CD4-positive, alpha-beta T cell treated with Interleukin-1 beta for 1 hour (primary cell): Measurements from ENCODE around the gene RER1.

Experiments used
- DNase-seq, 2 donors: peaks; one replicate each; pipeline ENCODE4 v3.0.0-alpha.2; 2020 to 2022

Gene RER1

GRCh38 chr1:2408859-2409276 is 17.2 kb downstream of the RER1 start:
- no peak for DNase-seq

DNA sequence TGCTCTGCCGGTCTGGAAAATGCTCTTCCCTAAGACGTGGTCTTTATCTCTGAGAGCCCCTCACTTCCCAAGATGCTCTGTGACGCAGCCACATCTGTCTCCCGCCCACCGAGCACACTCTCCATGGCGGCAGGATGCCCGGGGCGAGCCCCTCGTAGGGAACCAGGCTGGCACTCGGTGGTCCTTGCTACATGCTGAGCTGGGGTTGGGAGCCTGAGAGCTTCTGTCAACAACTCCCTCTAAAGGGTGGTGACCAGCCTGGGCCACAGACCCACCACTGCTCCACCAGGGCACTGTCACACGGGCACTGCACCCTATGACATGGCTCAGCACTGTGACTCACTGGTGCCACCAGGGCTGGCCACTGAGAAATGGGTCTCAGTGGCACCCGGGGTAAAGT is 18.1 kb downstream of the RER1 start:
- no peak for DNase-seq

GRCh38 chr1:2411801-2412394 is 20.3 kb downstream of the RER1 start:
- no peak for DNase-seq

DNA sequence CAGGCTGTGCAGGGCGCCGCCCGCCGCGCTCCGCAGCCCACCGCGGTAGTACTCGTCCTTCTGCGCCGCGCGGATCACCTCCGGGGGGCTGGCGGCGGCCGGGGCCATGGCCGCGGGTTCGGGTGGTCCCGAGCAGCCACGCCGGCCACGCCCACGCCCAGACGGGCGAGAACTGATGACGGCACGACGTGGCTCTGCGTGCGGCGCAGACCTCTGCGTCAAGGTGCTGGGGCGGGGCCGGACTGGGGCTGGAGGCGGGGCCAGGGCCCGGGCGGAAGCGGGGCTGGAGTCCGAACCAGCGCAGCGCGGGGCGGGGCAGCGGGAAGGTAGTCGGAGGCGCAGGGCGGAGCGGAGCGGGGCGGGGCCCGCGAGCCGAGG is 20.7 kb downstream of the RER1 start, which contains the start of gene PEX10:
PEX10 (minus strand) TSS at position 170 of the 378 bp plus-strand sequence; CDS start at position 108, 62 bp downstream.
- peak; percentile 98 for DNase-seq

DNA sequence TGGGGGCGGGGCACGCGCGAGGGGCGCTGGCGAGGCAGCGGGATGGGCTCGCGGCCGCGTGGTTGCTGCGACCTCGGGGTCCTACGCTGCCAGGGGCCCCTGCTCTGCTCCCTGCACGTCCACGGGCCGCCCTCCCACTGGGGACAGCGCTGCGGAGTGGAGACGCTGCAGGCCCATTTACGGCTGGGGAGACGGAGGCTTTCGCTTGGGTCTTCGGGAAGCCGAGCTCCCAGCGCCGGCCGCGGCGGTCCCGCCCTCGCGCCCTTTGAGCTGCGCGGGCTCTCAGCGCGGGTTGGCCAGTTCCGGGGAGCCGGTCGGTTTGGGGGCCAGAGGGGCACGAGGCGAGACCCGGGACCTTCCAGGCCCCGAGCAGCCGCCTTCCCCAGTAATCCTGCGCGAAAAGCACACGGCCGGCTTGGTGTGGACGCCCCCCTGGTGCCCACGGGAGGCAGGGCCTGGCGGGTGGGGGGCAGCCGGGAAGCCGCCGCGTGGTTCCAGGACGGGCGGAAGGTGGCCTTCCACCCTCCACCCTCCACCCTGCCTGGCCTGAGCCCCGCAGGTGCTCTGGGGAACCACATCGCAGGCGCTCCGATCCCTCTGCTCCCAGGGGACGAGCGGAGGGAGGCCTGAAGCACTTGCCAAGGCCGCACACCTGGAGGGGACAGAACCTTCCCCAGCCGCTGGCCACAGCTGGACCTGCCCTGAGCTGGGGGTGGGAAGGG is 21.3 kb downstream of the RER1 start:
- DNase-seq: no peak

DNA sequence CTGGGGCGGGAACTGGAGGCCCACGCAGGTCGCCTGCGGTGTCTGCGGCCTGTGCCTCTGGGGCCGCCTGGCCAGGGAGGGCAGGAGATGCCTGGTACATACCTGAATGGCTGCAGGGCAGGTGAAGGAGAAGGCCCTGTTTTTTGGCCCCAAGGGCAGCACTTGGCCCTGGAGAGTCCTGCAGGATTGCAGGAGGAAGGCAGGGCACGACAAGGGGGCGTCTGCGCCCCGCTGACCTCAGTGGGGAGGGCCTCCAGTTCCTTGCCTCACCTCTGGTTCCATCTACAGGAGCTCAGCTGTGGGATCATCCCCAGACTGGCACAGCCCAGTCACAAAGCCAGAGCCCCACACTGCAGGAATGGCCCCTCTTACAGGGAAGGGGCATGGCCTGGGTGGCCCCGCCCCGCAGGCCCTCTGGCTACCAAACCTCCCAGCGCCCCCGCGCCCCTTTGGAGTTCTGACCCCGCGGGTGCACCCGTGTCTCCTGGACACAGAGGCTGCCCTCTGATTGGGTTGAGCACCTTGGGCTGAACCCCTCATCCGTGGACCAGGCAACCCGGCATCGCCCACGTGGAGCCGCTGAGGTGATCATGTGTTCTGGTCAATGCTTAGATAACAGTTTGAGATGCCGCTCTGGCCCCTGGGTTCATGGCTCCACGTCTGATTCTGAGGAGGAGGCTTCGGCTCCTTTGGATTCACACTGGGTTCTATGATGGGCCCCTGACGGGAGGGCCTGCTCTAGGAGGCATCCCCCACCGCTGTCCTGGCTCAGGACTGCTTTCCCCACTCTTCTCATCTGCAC is 22.1 kb downstream of the RER1 start:
- no peak for DNase-seq

DNA sequence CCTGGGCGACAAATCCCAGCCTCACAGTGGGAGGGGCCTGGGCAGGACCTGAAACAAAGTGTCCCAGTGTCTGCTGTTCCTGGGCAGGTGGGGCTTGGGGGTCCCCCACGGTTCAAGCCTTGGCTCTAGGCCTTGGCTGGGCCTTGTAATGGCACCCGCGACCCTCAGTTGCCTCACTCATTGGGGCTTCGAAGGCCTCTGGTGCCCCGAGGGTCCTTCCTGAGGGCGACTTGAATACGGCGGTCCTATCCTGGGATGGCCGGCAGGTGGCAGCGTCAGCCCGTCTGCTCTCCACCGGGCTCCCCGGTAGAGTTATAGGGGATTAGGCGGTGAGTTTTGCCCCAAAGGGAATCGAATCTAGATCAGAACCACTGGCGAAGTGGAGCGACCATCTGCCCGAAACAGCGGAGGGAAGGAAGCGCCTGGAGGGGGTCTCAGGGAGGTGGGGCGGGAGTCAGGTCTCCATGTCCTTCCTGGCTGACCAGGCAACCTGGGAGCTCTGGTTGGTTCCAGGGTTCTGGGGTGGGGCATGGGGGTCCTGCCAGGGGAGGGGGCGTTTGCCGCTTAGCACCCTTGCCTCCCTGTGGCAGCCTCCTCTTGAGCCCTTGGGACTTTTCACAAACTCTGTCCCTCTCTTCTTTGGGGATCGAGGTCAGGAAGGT is 22.8 kb downstream of the RER1 start:
- DNase-seq: peak; percentile 80 to 82

- no peak for DNase-seq
These were observed 23.7 kb downstream of the RER1 start for GRCh38 chr1:2415337-2415736.

- peak; percentile 37 to 58 for DNase-seq
These were observed 24.2 kb downstream of the RER1 start for GRCh38 chr1:2415801-2416208.

DNA sequence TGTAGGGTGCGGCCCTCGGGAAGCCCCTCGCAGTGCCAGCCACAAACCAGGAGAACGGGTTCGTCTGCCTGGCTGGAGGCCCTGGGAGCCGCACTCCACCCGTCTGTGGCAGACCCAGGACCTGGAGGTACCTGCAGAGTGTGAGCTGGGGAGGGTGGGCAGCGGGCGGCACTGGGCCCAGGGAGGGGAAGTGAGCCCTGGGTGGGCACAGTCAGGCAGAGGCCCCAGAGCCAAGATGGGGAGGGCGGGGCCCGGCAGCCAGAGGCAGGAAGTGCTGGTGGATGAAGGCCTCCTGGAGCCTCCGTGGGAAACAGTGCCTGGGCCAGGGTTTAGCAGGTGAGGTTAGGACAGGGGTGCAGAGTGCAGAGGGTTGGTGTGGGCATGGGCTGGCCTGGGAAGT is 24.8 kb downstream of the RER1 start:
- DNase-seq: peak in 1 of 2 donors; percentile 35

DNA sequence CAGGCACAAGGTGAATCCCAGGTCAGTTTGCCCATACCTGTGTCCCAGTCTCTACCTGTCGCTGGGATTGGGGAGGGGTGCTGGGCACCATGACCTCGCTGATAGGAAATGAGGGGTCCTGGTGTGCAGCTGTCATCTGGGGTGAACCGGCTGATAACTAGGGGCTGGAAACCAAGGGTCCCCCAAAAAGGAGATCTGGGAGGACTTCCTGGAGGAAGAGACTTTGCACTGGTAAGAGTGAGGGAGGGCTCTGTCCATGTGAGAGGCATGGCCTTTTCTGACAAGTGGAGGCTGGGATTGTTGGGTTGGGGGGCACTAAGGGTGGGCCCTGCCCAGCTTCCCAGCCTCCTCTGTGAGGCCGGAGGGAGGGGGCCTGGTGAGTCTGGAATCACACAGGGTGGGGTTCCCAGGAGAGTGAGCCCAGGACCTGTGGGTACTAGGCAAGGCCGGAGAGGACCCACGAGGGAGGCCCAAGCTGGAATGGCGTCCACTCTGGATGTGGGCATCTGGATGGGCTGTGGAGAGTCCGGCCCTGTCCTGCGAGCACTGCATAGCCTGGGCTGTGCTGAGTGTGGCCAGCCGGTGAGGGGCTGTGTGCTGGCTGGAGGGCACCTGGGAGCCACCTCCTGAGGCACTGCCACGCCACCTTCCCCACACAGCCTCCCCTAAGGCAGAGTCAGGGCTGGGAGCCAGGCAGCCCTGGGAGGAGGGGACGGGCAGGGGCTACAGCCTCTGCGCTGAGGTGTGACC is 25.6 kb downstream of the RER1 start:
- DNase-seq: no peak

DNA sequence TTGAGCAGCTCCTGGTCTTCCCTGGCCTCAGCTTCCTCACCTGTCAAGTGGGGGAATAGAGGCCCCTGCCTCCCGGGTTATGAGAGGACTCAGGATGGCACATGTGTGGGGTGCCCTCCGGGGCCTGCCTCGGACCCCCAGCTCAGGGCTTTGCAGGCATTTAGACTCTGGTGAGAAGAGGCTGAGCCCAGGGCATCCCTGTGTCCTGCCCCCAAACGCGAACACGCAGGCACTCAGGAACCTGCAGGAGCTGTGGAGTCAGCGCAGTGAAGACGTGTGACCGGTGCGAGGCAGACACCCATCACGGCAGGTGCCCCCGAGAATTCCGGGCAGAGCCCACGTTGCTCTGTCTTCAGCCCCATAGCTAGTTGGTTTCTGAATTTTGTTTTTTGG is 26.2 kb downstream of the RER1 start:
- no peak for DNase-seq

GRCh38 chr1:2418791-2419320 is 27.2 kb downstream of the RER1 start:
- no peak for DNase-seq

GRCh38 chr1:2419416-2419815 is 27.8 kb downstream of the RER1 start:
- DNase-seq: no peak

GRCh38 chr1:2422523-2422922 is 30.9 kb downstream of the RER1 start:
- DNase-seq: no peak

DNA sequence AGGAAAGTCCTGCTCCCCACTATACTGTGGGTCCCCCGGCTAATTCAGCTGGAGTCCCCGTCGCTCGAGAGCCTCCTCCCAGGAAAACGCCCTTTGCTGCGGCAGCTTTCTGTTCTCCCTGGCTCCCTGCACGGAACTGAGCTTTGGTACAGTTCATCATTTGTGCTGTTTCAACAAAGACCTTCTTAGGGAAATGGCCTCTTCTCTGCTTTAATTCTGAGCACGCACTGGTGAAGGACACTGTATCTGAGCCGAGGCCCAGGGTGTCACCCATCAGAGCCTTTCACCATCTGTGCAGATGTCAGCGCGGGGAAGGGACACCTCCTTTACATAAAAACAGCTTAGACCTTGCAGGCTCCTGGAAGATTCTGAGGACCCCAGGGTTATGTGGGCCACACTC is 34.3 kb downstream of the RER1 start:
- no peak for DNase-seq

- no peak for DNase-seq
These were observed 34.9 kb downstream of the RER1 start for GRCh38 chr1:2426540-2426939.

DNA sequence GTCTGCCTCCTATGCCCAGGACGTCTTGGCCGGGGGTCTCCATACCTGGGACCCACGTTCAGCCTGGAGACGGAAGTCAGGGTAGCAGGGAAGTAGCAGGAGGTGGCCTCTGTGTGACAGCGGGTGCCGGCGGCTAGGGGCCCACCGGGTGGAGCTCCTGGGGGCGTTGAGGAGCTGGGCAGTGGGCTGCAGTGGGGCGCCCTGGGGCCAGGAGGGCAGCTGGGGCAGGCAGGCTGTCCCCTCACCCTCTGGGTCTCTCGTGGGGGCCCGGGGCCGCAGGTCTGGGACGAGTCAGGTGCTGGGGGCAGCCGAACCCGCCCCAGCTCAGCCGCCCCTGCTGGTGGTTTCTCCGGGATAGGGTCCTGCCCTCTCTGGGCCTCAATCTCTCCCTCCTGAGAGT is 35.4 kb downstream of the RER1 start:
- DNase-seq: no peak

DNA sequence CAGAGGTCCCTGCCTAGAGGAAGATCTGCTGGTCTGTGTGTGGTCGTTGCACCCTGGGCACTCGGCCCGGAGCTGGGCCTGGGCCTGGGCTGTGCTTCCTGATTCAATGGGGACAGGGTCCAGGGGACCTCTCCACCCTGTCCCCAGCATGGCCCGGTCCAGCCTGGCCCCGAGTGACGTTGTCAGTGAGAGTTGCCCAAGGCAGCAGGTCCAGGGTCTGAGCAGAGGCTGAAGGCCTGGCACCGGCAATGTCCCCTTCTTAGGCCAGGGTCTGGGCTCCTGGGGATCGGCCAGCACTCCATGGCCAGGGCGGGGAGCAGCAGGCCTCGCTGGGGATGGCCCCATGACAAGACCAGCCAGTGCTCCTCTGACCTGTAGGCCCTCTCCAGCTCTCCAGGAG is 36.3 kb downstream of the RER1 start:
- DNase-seq: no peak

- no peak for DNase-seq
These were observed 36.8 kb downstream of the RER1 start for GRCh38 chr1:2428490-2428889.

- DNase-seq: peak in 1 of 2 donors; percentile 19
These were observed 38.3 kb downstream of the RER1 start for GRCh38 chr1:2429780-2430591.
